IMR-90 (cell line): Measurements from ENCODE around the gene MAU2. TPM values are rescaled to one million over a fixed set of nuclear protein-coding genes. Genes with fewer than 3 reads are reported as not detected.

Experiments
- ATAC-seq: fragments of 200-7000 bp; cut with Tn5 transposase; 2 replicates; pipeline ENCODE4 v1.9.1; 2020; ENCODE audit warnings: low read depth, mild to moderate bottlenecking, moderate library complexity
- BruUV-seq: library from RNA; stranded (reverse); fragments of 400-500 nt; replicated peaks from 2 replicates; lab custom pipeline; 2021; lab: Mats Ljungman, UMichigan
- CTCF ChIA-PET: fragments of 300-600 bp; formaldehyde crosslinking; extraction: SDS; loops from one replicate; lab custom pipeline; 2021; ENCODE audit warnings: antibody characterized with exemption; lab: Yijun Ruan, JAX
- POLR2A ChIA-PET: fragments of 300-600 bp; sonication (Branson Sonifier 250); formaldehyde crosslinking; loops from one replicate; lab custom pipeline; 2022; ENCODE audit warnings: antibody characterized with exemption; ENCODE audit not compliant: unreplicated experiment; lab: Charles Lee
- DNase-seq: peaks from one replicate; pipeline ENCODE4 v3.0.0; 2013
- H2AFZ ChIP-seq: replicated peaks from 2 replicates; pipeline ENCODE3; 2013; ENCODE audit warnings: low read length, mild to moderate bottlenecking; ENCODE audit not compliant: poor library complexity
- H2AK5ac ChIP-seq: 2 replicates; pipeline ENCODE4 v1.6.1; 2013; ENCODE audit warnings: low read depth, low read length, inconsistent platforms
- H2AK9ac ChIP-seq: replicated peaks from 2 replicates; pipeline ENCODE3; 2013; ENCODE audit warnings: mild to moderate bottlenecking, low read depth, low read length, moderate library complexity; ENCODE audit not compliant: poor library complexity
- H2BK120ac ChIP-seq: 2 replicates; pipeline ENCODE4 v1.6.1; 2013; ENCODE audit warnings: low read depth, low read length, inconsistent platforms
- H2BK15ac ChIP-seq: 3 replicates; pipeline ENCODE4 v1.6.1; 2013; ENCODE audit warnings: low read depth, low read length, inconsistent platforms
- H2BK20ac ChIP-seq: 2 replicates; pipeline ENCODE4 v1.6.1; 2013; ENCODE audit warnings: low read depth, mild to moderate bottlenecking, inconsistent platforms, low read length, moderate library complexity
- H2BK5ac ChIP-seq: 2 replicates; pipeline ENCODE4 v1.6.1; 2013; ENCODE audit warnings: mild to moderate bottlenecking, low read depth, low read length, inconsistent platforms; ENCODE audit not compliant: poor library complexity, severe bottlenecking
- H3K14ac ChIP-seq: replicated peaks from 2 replicates; pipeline ENCODE4 v1.6.1; 2013; ENCODE audit warnings: low read depth, low read length, inconsistent platforms
- H3K18ac ChIP-seq: 2 replicates; pipeline ENCODE4 v1.6.1; 2013; ENCODE audit warnings: low read depth, low read length, control low read depth
- H3K23ac ChIP-seq: 2 replicates; pipeline ENCODE4 v1.6.1; 2013; ENCODE audit warnings: low read depth, low read length, inconsistent platforms
- H3K27ac ChIP-seq: 2 replicates; pipeline ENCODE4 v1.5.1; 2013; ENCODE audit warnings: mild to moderate bottlenecking, control low read depth, low read length; ENCODE audit not compliant: insufficient read depth
- H3K27me3 ChIP-seq: 2 replicates; pipeline ENCODE4 v1.6.1; 2013; ENCODE audit warnings: low read length; ENCODE audit not compliant: control insufficient read depth, insufficient read depth
- H3K36me3 ChIP-seq: 2 replicates; pipeline ENCODE4 v1.6.1; 2013; ENCODE audit warnings: low read length, mixed read lengths; ENCODE audit not compliant: control insufficient read depth, insufficient read depth
- H3K4ac ChIP-seq: 2 replicates; pipeline ENCODE4 v1.6.1; 2013; ENCODE audit warnings: low read depth, low read length, inconsistent platforms
- H3K4me1 ChIP-seq: 2 replicates; pipeline ENCODE4 v1.6.1; 2013; ENCODE audit warnings: low read length, mixed read lengths; ENCODE audit not compliant: control insufficient read depth, insufficient read depth
- H3K4me2 ChIP-seq: 2 replicates; pipeline ENCODE4 v1.6.1; 2013; ENCODE audit warnings: low read depth, mild to moderate bottlenecking, control low read depth, low read length, moderate library complexity
- H3K4me3 ChIP-seq: 2 replicates; pipeline ENCODE4 v1.5.1; 2013; ENCODE audit warnings: low read depth, mild to moderate bottlenecking, control low read depth, low read length, moderate library complexity; ENCODE audit not compliant: insufficient read depth
- H3K56ac ChIP-seq: 2 replicates; pipeline ENCODE4 v1.6.1; 2013; ENCODE audit warnings: low read length, inconsistent platforms; ENCODE audit not compliant: insufficient read depth; ENCODE audit errors: extremely low read depth
- H3K79me1 ChIP-seq, 2 experiments: 2 replicates each; pipeline ENCODE4 v1.6.1; 2013; ENCODE audit warnings: low read length in 2 of 2, inconsistent platforms in 1 of 2, low read depth in 1 of 2
- H3K9ac ChIP-seq: 2 replicates; pipeline ENCODE4 v1.6.1; 2013; ENCODE audit warnings: low read depth, low read length, control low read depth
- H3K9me1 ChIP-seq: 2 replicates; pipeline ENCODE4 v1.6.1; 2013; ENCODE audit warnings: low read length, inconsistent platforms; ENCODE audit not compliant: insufficient read depth
- H3K9me3 ChIP-seq: 2 replicates; pipeline ENCODE4 v1.6.1; 2013; ENCODE audit warnings: low read length; ENCODE audit not compliant: control insufficient read depth, insufficient read depth
- H4K20me1 ChIP-seq: 2 replicates; pipeline ENCODE4 v1.6.1; 2013; ENCODE audit warnings: low read length, inconsistent platforms; ENCODE audit not compliant: insufficient read depth
- H4K5ac ChIP-seq: 2 replicates; pipeline ENCODE4 v1.6.1; 2013; ENCODE audit warnings: mild to moderate bottlenecking, low read depth, low read length, control low read depth
- H4K8ac ChIP-seq, 2 experiments: 2 replicates each; pipeline ENCODE4 v1.6.1; 2013; ENCODE audit warnings: low read depth in 2 of 2, low read length in 2 of 2, control low read depth in 1 of 2, inconsistent platforms in 1 of 2
- H4K91ac ChIP-seq: 2 replicates; pipeline ENCODE4 v1.6.1; 2013; ENCODE audit warnings: low read depth, low read length, inconsistent platforms; ENCODE audit not compliant: insufficient read depth
- BHLHE40 ChIP-seq: fragments of 150-350 bp; IDR thresholded peaks from 2 replicates; pipeline ENCODE4 v1.6.1; 2016; ENCODE audit warnings: mild to moderate bottlenecking, low read depth, low read length
- FOS ChIP-seq: fragments of 150-350 bp; IDR thresholded peaks from 2 replicates; pipeline ENCODE4 v1.6.1; 2016; ENCODE audit warnings: low read depth, low read length
- MAZ ChIP-seq: IDR thresholded peaks from 2 replicates; pipeline ENCODE4 v1.6.1; 2012; ENCODE audit warnings: low read depth, mild to moderate bottlenecking, low read length, improper control_type of control experiment, moderate library complexity, borderline replicate concordance
- MXI1 ChIP-seq: IDR thresholded peaks from 2 replicates; pipeline ENCODE4 v1.6.1; 2012; ENCODE audit warnings: low read depth, mild to moderate bottlenecking, low read length, moderate library complexity, borderline replicate concordance
- NFE2L2 ChIP-seq: fragments of 150-350 bp; IDR thresholded peaks from 2 replicates; pipeline ENCODE4 v1.6.1; 2016; ENCODE audit warnings: low read depth, mild to moderate bottlenecking, low read length
- POLR2A ChIP-seq: IDR thresholded peaks from 2 replicates; pipeline ENCODE4 v1.6.1; 2012; ENCODE audit warnings: mild to moderate bottlenecking, low read depth, low read length
- RCOR1 ChIP-seq: IDR thresholded peaks from 2 replicates; pipeline ENCODE4 v1.6.1; 2012; ENCODE audit warnings: mild to moderate bottlenecking, low read length, improper control_type of control experiment; ENCODE audit not compliant: insufficient replicate concordance
- RFX5 ChIP-seq: IDR thresholded peaks from 2 replicates; pipeline ENCODE4 v1.8.0; 2012; ENCODE audit warnings: low read depth, mild to moderate bottlenecking, low read length, moderate library complexity
- SMC3 ChIP-seq: fragments of 150-350 bp; IDR thresholded peaks from 2 replicates; pipeline ENCODE4 v1.6.1; 2016; ENCODE audit warnings: low read depth, mild to moderate bottlenecking, antibody characterized with exemption, low read length, moderate library complexity
- WGBS, 2 experiments: methylation state at CpG; one replicate each; pipeline versions ENCODE4 v1.1.5 to v1.1.7; 2013; ENCODE audit warnings: missing lambda C conversion rate in 2 of 2; ENCODE audit not compliant: insufficient read length in 1 of 2; ENCODE audit errors: extremely low coverage in 2 of 2; 5-methylcytosine and 5-hydroxymethylcytosine counted together
- dilution Hi-C: fragments of 300-500 bp; cut with HindIII; formaldehyde crosslinking; loops from one replicate; pipeline ENCODE4 v1.14.3; 2018; ENCODE audit warnings: low sequenced_read_pairs; ENCODE audit not compliant: unreplicated experiment
- in situ Hi-C: fragments of 300-500 bp; cut with MboI; formaldehyde crosslinking; loops from 3 replicates; pipeline ENCODE4 v1.14.3; 2019; ENCODE audit warnings: low sequenced_read_pairs, inconsistent platforms, mixed read lengths
- intact Hi-C: fragments of 100-400 bp; cut with micrococcal nuclease; formaldehyde crosslinking; loops from 2 replicates; pipeline ENCODE4 v1.10.0; 2022
- polyA plus RNA-seq, 3 experiments: library from polyadenylated mRNA; depleted of rRNA; stranded (reverse); fragments of >200 nt; gene quantifications; 2 replicates each; pipeline ENCODE4 v1.2.3, GENCODE V29; 2012; ENCODE audit warnings: low replicate concordance in 1 of 3
- total RNA-seq: library from RNA; depleted of rRNA; stranded (reverse); fragments of >200 nt; gene quantifications from 2 replicates; pipeline ENCODE4 v1.2.3, GENCODE V29; 2012
- TF ChIP-seq, protein P1 (sequence below): conservative IDR thresholded peaks from 2 replicates; pipeline ENCODE4 v1.5.1; 2012; ENCODE audit warnings: mild to moderate bottlenecking, low read depth, low read length, improper control_type of control experiment
- TF ChIP-seq, protein P2 (sequence below): fragments of 150-350 bp; IDR thresholded peaks from 2 replicates; pipeline ENCODE4 v1.6.1; 2017; ENCODE audit warnings: mild to moderate bottlenecking, antibody characterized with exemption, low read length, low read depth

Gene MAU2
- total and polyA plus RNA-seq, 2 of the 4 experiments (the other 2 are of a cell fraction): 24.6 to 31.1 TPM

DNA sequence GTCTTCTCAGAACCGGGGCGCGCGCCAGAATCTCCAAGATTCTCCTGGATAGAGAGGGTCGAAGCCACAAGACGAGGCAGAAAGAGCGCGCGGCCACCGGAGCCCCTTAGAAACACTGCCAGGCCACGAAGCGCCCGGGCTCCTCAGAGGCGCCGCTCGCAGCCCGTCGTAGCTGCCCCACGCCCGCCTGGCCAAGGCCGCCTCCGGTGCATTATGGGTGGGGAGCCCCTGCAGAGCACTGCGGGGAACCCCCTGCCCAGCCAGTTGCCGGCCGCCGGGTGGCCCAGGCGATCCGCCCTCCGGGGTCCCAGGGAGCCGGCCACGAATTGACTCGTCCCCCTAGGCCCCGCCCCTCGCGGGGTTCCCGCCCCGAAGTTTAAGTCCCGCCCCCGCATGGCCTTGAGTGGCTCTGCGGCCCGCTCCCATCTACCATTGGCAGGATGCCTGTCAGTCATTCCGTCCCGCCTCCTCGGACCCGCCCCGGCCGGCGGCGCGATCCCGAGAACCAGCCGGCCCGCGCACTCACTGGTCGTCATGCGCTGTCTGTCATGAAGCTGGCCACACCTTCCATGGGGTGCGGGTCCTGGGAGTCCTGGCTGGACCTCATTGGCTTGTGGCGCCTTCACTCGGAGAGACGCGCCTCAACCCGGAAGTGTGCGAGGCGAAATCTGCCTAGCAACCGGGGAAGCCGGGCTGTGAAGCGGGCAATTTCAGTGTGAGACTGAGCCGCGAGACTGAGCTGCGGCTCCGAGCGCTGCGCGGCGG lies 64.7 kb downstream of the MAU2 start:
- Histone ChIP-seq H2AK9ac (peak overlapping the region; percentile 89), H4K91ac (peak overlapping the region; percentile 33; the same call in 1 of the 2 replicates), H3K14ac (peak overlapping the region; percentile 60), H3K4me1 (peaks cover 8% of the 10 kb centered on the region), H3K9me3 (no peaks in the 10 kb centered on the region), H4K20me1 (no peaks in the 10 kb centered on the region), H3K27ac (peak overlapping the region; percentile 55), H3K79me1 (peaks cover 21 to 47% of the 10 kb centered on the region in 2 experiments), H2BK15ac (no peak overlapping the region), H3K36me3 (no peaks in the 10 kb centered on the region), H3K9ac (peak overlapping the region; percentile 66), H3K4me2 (peak overlapping the region; percentile 81), H2AK5ac (no peak overlapping the region), H2BK20ac (no peak overlapping the region), H2AFZ (peak overlapping the region; percentile 95), H4K8ac (peak overlapping the region; percentile 52 to 86), H3K18ac (peak overlapping the region; percentile 13; the same call in 1 of the 2 replicates), H3K4me3 (peak overlapping the region; percentile 71), H3K9me1 (peaks cover 3% of the 10 kb centered on the region; the same call in 1 of the 2 replicates), H3K23ac (peak overlapping the region; percentile 72; the same call in 1 of the 2 replicates), H3K56ac (no peak overlapping the region), H2BK120ac (no peak overlapping the region), H3K4ac (peak overlapping the region; percentile 71; the same call in 1 of the 2 replicates), H2BK5ac (peak overlapping the region; percentile 21), H3K27me3 (no peaks in the 10 kb centered on the region), H4K5ac (peak overlapping the region; percentile 84)
- TF ChIP-seq POLR2A (peak; percentile 74), FOS (peak; percentile 62; the same call in 1 of the 2 replicates), MAZ (peak; percentile 58; the same call in 1 of the 2 replicates), BHLHE40 (no peak), NFE2L2 (no peak), RFX5 (peak; percentile 98), SMC3 (no peak), RCOR1 (no peak), MXI1 (peak; percentile 63; the same call in 1 of the 2 replicates)
- TF ChIP-seq, protein P1, sequence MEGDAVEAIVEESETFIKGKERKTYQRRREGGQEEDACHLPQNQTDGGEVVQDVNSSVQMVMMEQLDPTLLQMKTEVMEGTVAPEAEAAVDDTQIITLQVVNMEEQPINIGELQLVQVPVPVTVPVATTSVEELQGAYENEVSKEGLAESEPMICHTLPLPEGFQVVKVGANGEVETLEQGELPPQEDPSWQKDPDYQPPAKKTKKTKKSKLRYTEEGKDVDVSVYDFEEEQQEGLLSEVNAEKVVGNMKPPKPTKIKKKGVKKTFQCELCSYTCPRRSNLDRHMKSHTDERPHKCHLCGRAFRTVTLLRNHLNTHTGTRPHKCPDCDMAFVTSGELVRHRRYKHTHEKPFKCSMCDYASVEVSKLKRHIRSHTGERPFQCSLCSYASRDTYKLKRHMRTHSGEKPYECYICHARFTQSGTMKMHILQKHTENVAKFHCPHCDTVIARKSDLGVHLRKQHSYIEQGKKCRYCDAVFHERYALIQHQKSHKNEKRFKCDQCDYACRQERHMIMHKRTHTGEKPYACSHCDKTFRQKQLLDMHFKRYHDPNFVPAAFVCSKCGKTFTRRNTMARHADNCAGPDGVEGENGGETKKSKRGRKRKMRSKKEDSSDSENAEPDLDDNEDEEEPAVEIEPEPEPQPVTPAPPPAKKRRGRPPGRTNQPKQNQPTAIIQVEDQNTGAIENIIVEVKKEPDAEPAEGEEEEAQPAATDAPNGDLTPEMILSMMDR: peak; percentile 20; the same call in 1 of the 2 replicates
- TF ChIP-seq, protein P2, sequence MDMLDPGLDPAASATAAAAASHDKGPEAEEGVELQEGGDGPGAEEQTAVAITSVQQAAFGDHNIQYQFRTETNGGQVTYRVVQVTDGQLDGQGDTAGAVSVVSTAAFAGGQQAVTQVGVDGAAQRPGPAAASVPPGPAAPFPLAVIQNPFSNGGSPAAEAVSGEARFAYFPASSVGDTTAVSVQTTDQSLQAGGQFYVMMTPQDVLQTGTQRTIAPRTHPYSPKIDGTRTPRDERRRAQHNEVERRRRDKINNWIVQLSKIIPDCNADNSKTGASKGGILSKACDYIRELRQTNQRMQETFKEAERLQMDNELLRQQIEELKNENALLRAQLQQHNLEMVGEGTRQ: 0 out of 2 replicates have a peak, but pooled peaks have one; percentile 11
- ATAC-seq (peak; percentile 96), DNase-seq (peak; percentile 100)
- intact Hi-C loops: loop anchor here (2.0 to 5.0 kb wide), 2 partner anchors 19 to 102 kb away; partner anchors contain the start of gene GATAD2A
- no TSS peak for BruUV-seq
- 2% methylated on average over 61 of the region's 75 CpGs; no CpG with 5 or more reads in 1 of the 2 experiments for WGBS, 2 experiments
- dilution Hi-C loops: no loop called here
- ChIA-PET POLR2A (interaction anchor here (0.6 to 0.7 kb wide), 2 partner anchors 10 to 14 kb away, joined by 3 read pairs; no protein-coding TSS in a partner anchor), CTCF (interaction anchor here (0.6 kb wide), 1 partner anchor 1299 kb away, joined by 3 read pairs; no protein-coding TSS in a partner anchor)
- in situ Hi-C loops: loop anchor here (25.0 kb wide), 1 partner anchor 252 kb away; the partner anchor contains the start of genes GMIP and LPAR2
